IMR-90 (cell line): ENCODE data around the gene PAQR9. TPM values are rescaled to one million over a fixed set of nuclear protein-coding genes. Genes with fewer than 3 reads are reported as not detected.

Experiments
- ATAC-seq: fragments of 200-7000 bp; cut with Tn5 transposase; 2 replicates; pipeline ENCODE4 v1.9.1; 2020; ENCODE audit warnings: low read depth, mild to moderate bottlenecking, moderate library complexity
- BruUV-seq: library from RNA; stranded (reverse); fragments of 400-500 nt; replicated peaks from 2 replicates; lab custom pipeline; 2021; lab: Mats Ljungman, UMichigan
- CTCF ChIA-PET: fragments of 300-600 bp; formaldehyde crosslinking; extraction: SDS; loops from one replicate; lab custom pipeline; 2021; ENCODE audit warnings: antibody characterized with exemption; lab: Yijun Ruan, JAX
- POLR2A ChIA-PET: fragments of 300-600 bp; sonication (Branson Sonifier 250); formaldehyde crosslinking; loops from one replicate; lab custom pipeline; 2022; ENCODE audit warnings: antibody characterized with exemption; ENCODE audit not compliant: unreplicated experiment; lab: Charles Lee
- DNase-seq: peaks from one replicate; pipeline ENCODE4 v3.0.0; 2013
- H2AFZ ChIP-seq: replicated peaks from 2 replicates; pipeline ENCODE3; 2013; ENCODE audit warnings: low read length, mild to moderate bottlenecking; ENCODE audit not compliant: poor library complexity
- H2AK5ac ChIP-seq: 2 replicates; pipeline ENCODE4 v1.6.1; 2013; ENCODE audit warnings: low read depth, low read length, inconsistent platforms
- H2AK9ac ChIP-seq: replicated peaks from 2 replicates; pipeline ENCODE3; 2013; ENCODE audit warnings: mild to moderate bottlenecking, low read depth, low read length, moderate library complexity; ENCODE audit not compliant: poor library complexity
- H2BK120ac ChIP-seq: 2 replicates; pipeline ENCODE4 v1.6.1; 2013; ENCODE audit warnings: low read depth, low read length, inconsistent platforms
- H2BK15ac ChIP-seq: 3 replicates; pipeline ENCODE4 v1.6.1; 2013; ENCODE audit warnings: low read depth, low read length, inconsistent platforms
- H2BK20ac ChIP-seq: 2 replicates; pipeline ENCODE4 v1.6.1; 2013; ENCODE audit warnings: low read depth, mild to moderate bottlenecking, inconsistent platforms, low read length, moderate library complexity
- H2BK5ac ChIP-seq: 2 replicates; pipeline ENCODE4 v1.6.1; 2013; ENCODE audit warnings: mild to moderate bottlenecking, low read depth, low read length, inconsistent platforms; ENCODE audit not compliant: poor library complexity, severe bottlenecking
- H3K14ac ChIP-seq: replicated peaks from 2 replicates; pipeline ENCODE4 v1.6.1; 2013; ENCODE audit warnings: low read depth, low read length, inconsistent platforms
- H3K18ac ChIP-seq: 2 replicates; pipeline ENCODE4 v1.6.1; 2013; ENCODE audit warnings: low read depth, low read length, control low read depth
- H3K23ac ChIP-seq: 2 replicates; pipeline ENCODE4 v1.6.1; 2013; ENCODE audit warnings: low read depth, low read length, inconsistent platforms
- H3K27ac ChIP-seq: 2 replicates; pipeline ENCODE4 v1.5.1; 2013; ENCODE audit warnings: mild to moderate bottlenecking, control low read depth, low read length; ENCODE audit not compliant: insufficient read depth
- H3K27me3 ChIP-seq: 2 replicates; pipeline ENCODE4 v1.6.1; 2013; ENCODE audit warnings: low read length; ENCODE audit not compliant: control insufficient read depth, insufficient read depth
- H3K36me3 ChIP-seq: 2 replicates; pipeline ENCODE4 v1.6.1; 2013; ENCODE audit warnings: low read length, mixed read lengths; ENCODE audit not compliant: control insufficient read depth, insufficient read depth
- H3K4ac ChIP-seq: 2 replicates; pipeline ENCODE4 v1.6.1; 2013; ENCODE audit warnings: low read depth, low read length, inconsistent platforms
- H3K4me1 ChIP-seq: 2 replicates; pipeline ENCODE4 v1.6.1; 2013; ENCODE audit warnings: low read length, mixed read lengths; ENCODE audit not compliant: control insufficient read depth, insufficient read depth
- H3K4me2 ChIP-seq: 2 replicates; pipeline ENCODE4 v1.6.1; 2013; ENCODE audit warnings: low read depth, mild to moderate bottlenecking, control low read depth, low read length, moderate library complexity
- H3K4me3 ChIP-seq: 2 replicates; pipeline ENCODE4 v1.5.1; 2013; ENCODE audit warnings: low read depth, mild to moderate bottlenecking, control low read depth, low read length, moderate library complexity; ENCODE audit not compliant: insufficient read depth
- H3K56ac ChIP-seq: 2 replicates; pipeline ENCODE4 v1.6.1; 2013; ENCODE audit warnings: low read length, inconsistent platforms; ENCODE audit not compliant: insufficient read depth; ENCODE audit errors: extremely low read depth
- H3K79me1 ChIP-seq, 2 experiments: 2 replicates each; pipeline ENCODE4 v1.6.1; 2013; ENCODE audit warnings: low read length in 2 of 2, inconsistent platforms in 1 of 2, low read depth in 1 of 2
- H3K9ac ChIP-seq: 2 replicates; pipeline ENCODE4 v1.6.1; 2013; ENCODE audit warnings: low read depth, low read length, control low read depth
- H3K9me1 ChIP-seq: 2 replicates; pipeline ENCODE4 v1.6.1; 2013; ENCODE audit warnings: low read length, inconsistent platforms; ENCODE audit not compliant: insufficient read depth
- H3K9me3 ChIP-seq: 2 replicates; pipeline ENCODE4 v1.6.1; 2013; ENCODE audit warnings: low read length; ENCODE audit not compliant: control insufficient read depth, insufficient read depth
- H4K20me1 ChIP-seq: 2 replicates; pipeline ENCODE4 v1.6.1; 2013; ENCODE audit warnings: low read length, inconsistent platforms; ENCODE audit not compliant: insufficient read depth
- H4K5ac ChIP-seq: 2 replicates; pipeline ENCODE4 v1.6.1; 2013; ENCODE audit warnings: mild to moderate bottlenecking, low read depth, low read length, control low read depth
- H4K8ac ChIP-seq, 2 experiments: 2 replicates each; pipeline ENCODE4 v1.6.1; 2013; ENCODE audit warnings: low read depth in 2 of 2, low read length in 2 of 2, control low read depth in 1 of 2, inconsistent platforms in 1 of 2
- H4K91ac ChIP-seq: 2 replicates; pipeline ENCODE4 v1.6.1; 2013; ENCODE audit warnings: low read depth, low read length, inconsistent platforms; ENCODE audit not compliant: insufficient read depth
- CEBPB ChIP-seq: IDR thresholded peaks from 2 replicates; pipeline ENCODE4 v1.6.1; 2012; ENCODE audit warnings: low read depth, low read length, improper control_type of control experiment
- ELK1 ChIP-seq: fragments of 150-350 bp; IDR thresholded peaks from 2 replicates; pipeline ENCODE4 v1.6.1; 2016; ENCODE audit warnings: low read depth, mild to moderate bottlenecking, low read length, moderate library complexity, borderline replicate concordance
- MAFK ChIP-seq: IDR thresholded peaks from 2 replicates; pipeline ENCODE4 v1.6.1; 2012; ENCODE audit warnings: low read depth, low read length, improper control_type of control experiment
- MAZ ChIP-seq: IDR thresholded peaks from 2 replicates; pipeline ENCODE4 v1.6.1; 2012; ENCODE audit warnings: low read depth, mild to moderate bottlenecking, low read length, improper control_type of control experiment, moderate library complexity, borderline replicate concordance
- NFE2L2 ChIP-seq: fragments of 150-350 bp; IDR thresholded peaks from 2 replicates; pipeline ENCODE4 v1.6.1; 2016; ENCODE audit warnings: low read depth, mild to moderate bottlenecking, low read length
- RFX5 ChIP-seq: IDR thresholded peaks from 2 replicates; pipeline ENCODE4 v1.8.0; 2012; ENCODE audit warnings: low read depth, mild to moderate bottlenecking, low read length, moderate library complexity
- WGBS, 2 experiments: methylation state at CpG; one replicate each; pipeline versions ENCODE4 v1.1.5 to v1.1.7; 2013; ENCODE audit warnings: missing lambda C conversion rate in 2 of 2; ENCODE audit not compliant: insufficient read length in 1 of 2; ENCODE audit errors: extremely low coverage in 2 of 2; 5-methylcytosine and 5-hydroxymethylcytosine counted together
- dilution Hi-C: fragments of 300-500 bp; cut with HindIII; formaldehyde crosslinking; loops from one replicate; pipeline ENCODE4 v1.14.3; 2018; ENCODE audit warnings: low sequenced_read_pairs; ENCODE audit not compliant: unreplicated experiment
- in situ Hi-C: fragments of 300-500 bp; cut with MboI; formaldehyde crosslinking; loops from 3 replicates; pipeline ENCODE4 v1.14.3; 2019; ENCODE audit warnings: low sequenced_read_pairs, inconsistent platforms, mixed read lengths
- intact Hi-C: fragments of 100-400 bp; cut with micrococcal nuclease; formaldehyde crosslinking; loops from 2 replicates; pipeline ENCODE4 v1.10.0; 2022
- polyA plus RNA-seq, 3 experiments: library from polyadenylated mRNA; depleted of rRNA; stranded (reverse); fragments of >200 nt; gene quantifications; 2 replicates each; pipeline ENCODE4 v1.2.3, GENCODE V29; 2012; ENCODE audit warnings: low replicate concordance in 1 of 3
- total RNA-seq: library from RNA; depleted of rRNA; stranded (reverse); fragments of >200 nt; gene quantifications from 2 replicates; pipeline ENCODE4 v1.2.3, GENCODE V29; 2012
- TF ChIP-seq, protein P1 (sequence below): fragments of 150-350 bp; IDR thresholded peaks from 2 replicates; pipeline ENCODE4 v1.6.1; 2017; ENCODE audit warnings: mild to moderate bottlenecking, antibody characterized with exemption, low read length, low read depth

Gene PAQR9
- total and polyA plus RNA-seq, 2 of the 4 experiments (the other 2 are of a cell fraction): 0.05 TPM; not detected in 1

GRCh38 chr3:142961539-142961938, 1.9 kb downstream of the PAQR9 start:
- no peak for TF ChIP-seq MAZ
- TF ChIP-seq RFX5: no peak
- no peak for TF ChIP-seq MAFK
- TF ChIP-seq CEBPB: no peak
- no peak for TF ChIP-seq ELK1
- TF ChIP-seq, protein P1, sequence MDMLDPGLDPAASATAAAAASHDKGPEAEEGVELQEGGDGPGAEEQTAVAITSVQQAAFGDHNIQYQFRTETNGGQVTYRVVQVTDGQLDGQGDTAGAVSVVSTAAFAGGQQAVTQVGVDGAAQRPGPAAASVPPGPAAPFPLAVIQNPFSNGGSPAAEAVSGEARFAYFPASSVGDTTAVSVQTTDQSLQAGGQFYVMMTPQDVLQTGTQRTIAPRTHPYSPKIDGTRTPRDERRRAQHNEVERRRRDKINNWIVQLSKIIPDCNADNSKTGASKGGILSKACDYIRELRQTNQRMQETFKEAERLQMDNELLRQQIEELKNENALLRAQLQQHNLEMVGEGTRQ: no peak
- TF ChIP-seq NFE2L2: no peak
- no CpG with 5 or more reads among the region's 2 CpGs for WGBS, 2 experiments
- no peak overlapping the region for H3K14ac ChIP-seq
- no peaks in the 10 kb centered on the region for H3K79me1 ChIP-seq
- BruUV-seq: no TSS peak
- no peak overlapping the region for H2BK5ac ChIP-seq
- H2AFZ ChIP-seq: no peak overlapping the region
- H3K4me2 ChIP-seq: no peak overlapping the region
- no peak overlapping the region for H3K23ac ChIP-seq
- no peak for DNase-seq
- no peak overlapping the region for H4K5ac ChIP-seq
- H2BK20ac ChIP-seq: no peak overlapping the region
- peaks cover 47% of the 10 kb centered on the region for H3K27me3 ChIP-seq
- dilution Hi-C loops (no loop called here), in situ Hi-C loops (no loop called here), intact Hi-C loops (no loop called here)
- CTCF ChIA-PET: no interaction called here
- no peak overlapping the region for H4K8ac ChIP-seq
- H3K9me1 ChIP-seq: no peaks in the 10 kb centered on the region; the same call in 1 of the 2 replicates
- POLR2A ChIA-PET: no interaction called here
- H3K18ac ChIP-seq: no peak overlapping the region
- no peak overlapping the region for H3K27ac ChIP-seq
- no peak overlapping the region for H3K56ac ChIP-seq
- ATAC-seq: no peak
- 0 out of 2 replicates have a peak, but pooled peaks cover 2% of the 10 kb centered on the region for H3K4me1 ChIP-seq
- H3K36me3 ChIP-seq: no peaks in the 10 kb centered on the region
- H2BK120ac ChIP-seq: no peak overlapping the region
- H3K9me3 ChIP-seq: peaks cover 2% of the 10 kb centered on the region; the same call in 1 of the 2 replicates
- no peak overlapping the region for H2AK5ac ChIP-seq
- H3K4me3 ChIP-seq: no peak overlapping the region
- no peak overlapping the region for H2AK9ac ChIP-seq
- H4K91ac ChIP-seq: no peak overlapping the region
- no peak overlapping the region for H3K4ac ChIP-seq
- H3K9ac ChIP-seq: no peak overlapping the region
- no peaks in the 10 kb centered on the region for H4K20me1 ChIP-seq
- no peak overlapping the region for H2BK15ac ChIP-seq
